HG03520 (cell line): ENCODE data around the gene TNS2.

Experiments used
- ATAC-seq: cut with Tn5 transposase; IDR thresholded peaks from one replicate; pipeline ENCODE4 v1.9.1; 2021; ENCODE audit warnings: mild to moderate bottlenecking, moderate library complexity; ENCODE audit not compliant: unreplicated experiment

TNS2 gene

DNA sequence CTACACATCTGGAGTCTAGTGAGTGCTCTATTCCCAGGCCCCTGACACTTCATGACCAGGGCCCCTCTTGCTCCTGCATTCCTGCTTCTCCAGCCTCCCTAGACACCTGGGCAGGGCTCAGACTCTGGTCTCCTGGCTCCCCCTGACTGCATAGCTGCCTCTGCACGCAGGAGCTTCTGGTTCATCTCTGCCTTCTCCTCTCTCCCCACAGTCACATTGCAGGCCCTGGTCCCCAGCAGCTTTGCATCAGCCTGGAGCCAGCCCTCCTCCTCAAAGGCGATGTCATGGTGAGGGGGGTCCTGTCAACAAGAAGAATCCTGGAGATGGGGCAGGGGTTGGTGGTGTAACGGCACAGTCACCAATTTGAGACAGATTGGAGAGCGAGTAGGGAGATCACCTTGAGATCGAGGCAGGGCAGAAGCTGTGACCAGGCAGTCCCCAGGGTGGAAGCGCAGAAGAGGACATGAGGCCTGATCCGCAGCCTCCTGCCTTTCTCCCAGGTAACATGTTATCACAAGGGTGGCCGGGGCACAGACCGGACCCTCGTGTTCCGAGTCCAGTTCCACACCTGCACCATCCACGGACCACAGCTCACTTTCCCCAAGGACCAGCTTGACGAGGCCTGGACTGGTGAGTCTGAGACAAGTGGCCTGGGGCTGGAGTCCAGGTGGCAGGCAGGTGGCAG, 8.1 kb downstream of the TNS2 start:
- no peak for ATAC-seq

DNA sequence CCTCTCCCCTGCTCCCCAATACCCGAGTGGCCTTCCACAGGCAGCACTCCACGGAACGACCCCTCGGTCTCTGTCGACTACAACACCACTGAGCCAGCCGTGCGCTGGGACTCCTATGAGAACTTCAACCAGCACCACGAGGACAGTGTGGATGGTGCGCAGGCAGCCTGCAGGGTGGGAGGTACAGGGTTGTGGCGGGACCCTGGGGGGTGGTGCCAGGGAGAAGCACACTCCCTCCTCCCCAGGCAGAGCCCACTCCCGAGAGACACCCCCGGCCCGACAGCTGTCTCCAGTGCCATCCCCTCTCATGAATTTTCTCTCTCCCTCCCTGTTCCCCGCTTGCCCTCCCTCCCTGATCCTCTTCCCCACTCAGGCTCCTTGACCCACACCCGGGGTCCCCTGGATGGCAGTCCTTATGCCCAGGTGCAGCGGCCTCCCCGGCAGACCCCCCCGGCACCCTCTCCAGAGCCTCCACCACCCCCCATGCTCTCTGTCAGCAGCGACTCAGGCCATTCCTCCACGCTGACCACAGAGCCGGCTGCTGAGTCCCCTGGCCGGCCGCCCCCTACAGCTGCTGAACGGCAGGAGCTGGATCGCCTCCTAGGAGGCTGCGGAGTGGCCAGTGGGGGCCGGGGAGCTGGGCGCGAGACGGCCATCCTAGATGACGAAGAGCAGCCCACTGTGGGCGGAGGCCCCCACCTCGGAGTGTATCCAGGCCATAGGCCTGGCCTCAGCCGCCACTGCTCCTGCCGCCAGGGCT, 9.0 kb downstream of the TNS2 start:
- ATAC-seq: no peak

DNA sequence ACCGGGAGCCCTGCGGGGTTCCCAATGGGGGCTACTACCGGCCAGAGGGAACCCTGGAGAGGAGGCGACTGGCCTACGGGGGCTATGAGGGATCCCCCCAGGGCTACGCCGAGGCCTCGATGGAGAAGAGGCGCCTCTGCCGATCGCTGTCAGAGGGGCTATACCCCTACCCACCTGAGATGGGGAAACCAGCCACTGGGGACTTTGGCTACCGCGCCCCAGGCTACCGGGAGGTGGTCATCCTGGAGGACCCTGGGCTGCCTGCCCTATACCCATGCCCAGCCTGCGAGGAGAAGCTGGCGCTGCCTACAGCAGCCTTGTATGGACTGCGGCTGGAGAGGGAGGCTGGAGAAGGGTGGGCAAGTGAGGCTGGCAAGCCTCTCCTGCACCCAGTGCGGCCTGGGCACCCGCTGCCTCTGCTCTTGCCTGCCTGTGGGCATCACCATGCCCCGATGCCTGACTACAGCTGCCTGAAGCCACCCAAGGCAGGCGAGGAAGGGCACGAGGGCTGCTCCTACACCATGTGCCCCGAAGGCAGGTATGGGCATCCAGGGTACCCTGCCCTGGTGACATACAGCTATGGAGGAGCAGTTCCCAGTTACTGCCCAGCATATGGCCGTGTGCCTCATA, 9.7 kb downstream of the TNS2 start:
- ATAC-seq: no peak

DNA sequence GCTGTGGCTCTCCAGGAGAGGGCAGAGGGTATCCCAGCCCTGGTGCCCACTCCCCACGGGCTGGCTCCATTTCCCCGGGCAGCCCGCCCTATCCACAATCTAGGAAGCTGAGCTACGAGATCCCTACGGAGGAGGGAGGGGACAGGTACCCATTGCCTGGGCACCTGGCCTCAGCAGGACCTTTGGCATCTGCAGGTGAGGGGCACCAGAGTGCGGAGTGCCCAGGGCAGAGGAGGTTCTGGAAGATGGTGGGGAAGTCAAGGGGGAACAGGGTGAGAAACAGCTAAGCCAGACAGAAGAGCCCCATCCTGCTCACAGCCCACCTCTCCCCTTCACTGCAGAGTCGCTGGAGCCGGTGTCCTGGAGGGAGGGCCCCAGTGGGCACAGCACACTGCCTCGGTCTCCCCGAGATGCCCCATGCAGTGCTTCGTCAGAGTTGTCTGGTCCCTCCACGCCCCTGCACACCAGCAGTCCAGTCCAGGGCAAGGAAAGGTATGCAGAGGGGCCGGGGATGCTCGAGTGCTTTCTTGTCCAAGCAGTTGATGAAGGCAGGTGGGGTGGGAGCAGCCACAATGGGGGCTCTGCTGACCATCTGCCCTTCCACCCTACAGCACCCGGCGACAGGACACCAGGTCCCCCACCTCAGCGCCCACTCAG, 10.3 kb downstream of the TNS2 start:
- ATAC-seq: no peak

DNA sequence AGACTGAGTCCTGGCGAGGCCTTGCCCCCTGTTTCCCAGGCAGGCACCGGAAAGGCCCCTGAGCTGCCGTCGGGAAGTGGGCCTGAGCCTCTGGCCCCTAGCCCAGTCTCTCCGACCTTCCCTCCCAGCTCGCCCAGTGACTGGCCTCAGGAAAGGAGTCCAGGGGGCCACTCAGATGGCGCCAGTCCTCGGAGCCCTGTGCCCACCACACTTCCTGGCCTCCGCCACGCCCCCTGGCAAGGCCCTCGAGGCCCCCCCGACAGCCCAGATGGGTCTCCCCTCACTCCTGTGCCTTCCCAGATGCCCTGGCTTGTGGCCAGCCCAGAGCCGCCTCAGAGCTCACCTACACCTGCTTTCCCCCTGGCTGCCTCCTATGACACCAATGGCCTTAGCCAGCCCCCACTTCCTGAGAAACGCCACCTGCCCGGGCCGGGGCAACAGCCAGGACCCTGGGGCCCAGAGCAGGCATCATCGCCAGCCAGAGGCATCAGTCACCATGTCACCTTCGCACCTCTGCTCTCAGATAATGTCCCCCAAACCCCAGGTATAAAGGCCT, 10.9 kb downstream of the TNS2 start:
- ATAC-seq: no peak

DNA sequence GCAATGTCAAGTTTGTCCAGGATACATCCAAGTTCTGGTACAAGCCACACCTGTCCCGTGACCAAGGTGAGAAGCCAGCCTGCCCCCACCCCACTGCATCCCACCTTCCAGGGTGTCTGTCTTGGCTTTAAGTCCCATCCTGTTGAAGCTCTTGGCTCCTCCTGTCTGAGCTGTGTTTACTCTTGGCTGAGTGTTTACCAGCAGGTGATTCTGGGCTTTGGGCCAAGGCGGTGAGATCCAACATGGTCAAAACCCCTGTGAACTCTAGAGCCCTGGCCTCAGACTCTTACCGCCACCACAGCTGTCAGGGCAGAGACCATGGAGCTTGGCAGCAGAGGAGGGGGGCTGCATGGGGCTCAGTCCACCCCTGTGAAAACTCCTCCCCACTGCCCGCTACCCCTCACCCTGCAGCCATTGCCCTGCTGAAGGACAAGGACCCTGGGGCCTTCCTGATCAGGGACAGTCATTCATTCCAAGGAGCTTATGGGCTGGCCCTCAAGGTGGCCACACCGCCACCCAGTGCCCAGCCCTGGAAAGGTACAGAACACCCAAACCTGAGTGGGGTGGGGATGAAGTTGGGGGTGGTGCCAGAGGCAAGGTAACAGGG, 11.6 kb downstream of the TNS2 start:
- no peak for ATAC-seq

DNA sequence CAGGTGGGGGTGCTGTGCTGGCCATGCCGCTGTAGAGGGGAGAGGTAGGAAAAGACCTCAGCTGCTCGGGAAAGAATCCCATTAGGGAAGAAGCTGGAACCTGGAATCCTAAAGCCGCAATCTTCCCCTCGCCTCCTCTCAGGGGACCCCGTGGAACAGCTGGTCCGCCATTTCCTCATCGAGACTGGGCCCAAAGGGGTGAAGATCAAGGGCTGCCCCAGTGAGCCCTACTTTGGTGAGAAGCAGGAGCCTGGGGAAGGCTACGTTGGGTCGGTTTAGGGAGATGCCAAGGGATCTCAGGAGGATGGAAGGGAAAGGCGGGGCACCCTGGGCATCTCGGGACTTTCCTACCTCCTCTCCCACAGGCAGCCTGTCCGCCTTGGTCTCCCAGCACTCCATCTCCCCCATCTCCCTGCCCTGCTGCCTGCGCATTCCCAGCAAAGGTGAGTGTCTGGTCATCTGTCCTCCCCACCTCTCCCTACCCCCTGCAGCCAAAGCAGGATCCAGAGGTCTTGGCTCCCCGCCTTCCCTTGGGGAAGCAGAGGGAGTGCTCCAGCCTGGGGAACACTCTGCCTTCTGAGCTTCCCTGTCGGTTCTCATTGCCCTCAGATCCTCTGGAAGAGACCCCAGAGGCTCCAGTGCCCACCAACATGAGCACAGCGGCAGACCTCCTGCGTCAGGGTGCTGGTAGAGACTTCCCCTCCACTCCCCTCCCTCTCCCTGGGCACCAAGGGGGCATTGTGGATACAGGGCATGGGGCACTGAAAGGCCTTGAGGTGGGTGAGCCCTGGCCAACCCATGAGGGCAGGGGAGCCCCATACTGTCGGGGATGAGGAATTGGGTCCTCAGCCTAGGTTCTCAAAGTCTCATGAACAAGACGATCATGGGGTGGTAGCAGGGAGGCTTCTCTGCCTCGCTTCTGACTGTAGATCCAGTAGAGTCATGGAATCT, 12.4 kb downstream of the TNS2 start:
- no peak for ATAC-seq

DNA sequence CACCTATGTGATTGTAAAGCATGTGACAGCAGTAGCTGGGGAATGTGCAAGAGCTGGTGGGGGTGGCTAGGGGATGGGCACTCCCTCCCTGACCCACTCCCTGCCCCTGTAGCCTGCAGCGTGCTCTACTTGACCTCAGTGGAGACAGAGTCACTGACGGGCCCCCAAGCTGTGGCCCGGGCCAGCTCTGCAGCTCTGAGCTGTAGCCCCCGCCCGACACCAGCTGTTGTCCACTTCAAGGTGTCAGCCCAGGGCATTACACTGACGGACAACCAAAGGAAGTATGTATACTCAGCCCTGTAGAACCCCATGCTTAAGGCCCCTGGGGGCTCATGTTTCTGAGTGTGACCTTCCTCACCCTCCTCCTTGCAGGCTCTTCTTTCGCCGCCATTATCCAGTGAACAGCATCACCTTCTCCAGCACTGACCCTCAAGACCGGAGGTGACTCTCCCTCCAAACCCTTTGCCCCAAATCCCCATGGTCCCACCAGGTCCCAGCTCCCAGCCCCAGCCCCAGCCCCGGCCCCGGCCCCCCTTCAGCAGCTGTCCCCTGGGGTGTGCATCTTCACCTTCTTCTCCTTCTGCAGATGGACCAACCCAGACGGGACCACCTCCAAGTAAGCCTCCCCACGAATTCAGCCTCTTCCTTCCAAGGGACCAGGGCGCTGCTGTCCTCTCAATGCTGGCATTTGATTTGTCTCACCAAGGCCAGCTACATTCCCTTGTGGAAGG, 13.3 kb downstream of the TNS2 start:
- no peak for ATAC-seq

DNA sequence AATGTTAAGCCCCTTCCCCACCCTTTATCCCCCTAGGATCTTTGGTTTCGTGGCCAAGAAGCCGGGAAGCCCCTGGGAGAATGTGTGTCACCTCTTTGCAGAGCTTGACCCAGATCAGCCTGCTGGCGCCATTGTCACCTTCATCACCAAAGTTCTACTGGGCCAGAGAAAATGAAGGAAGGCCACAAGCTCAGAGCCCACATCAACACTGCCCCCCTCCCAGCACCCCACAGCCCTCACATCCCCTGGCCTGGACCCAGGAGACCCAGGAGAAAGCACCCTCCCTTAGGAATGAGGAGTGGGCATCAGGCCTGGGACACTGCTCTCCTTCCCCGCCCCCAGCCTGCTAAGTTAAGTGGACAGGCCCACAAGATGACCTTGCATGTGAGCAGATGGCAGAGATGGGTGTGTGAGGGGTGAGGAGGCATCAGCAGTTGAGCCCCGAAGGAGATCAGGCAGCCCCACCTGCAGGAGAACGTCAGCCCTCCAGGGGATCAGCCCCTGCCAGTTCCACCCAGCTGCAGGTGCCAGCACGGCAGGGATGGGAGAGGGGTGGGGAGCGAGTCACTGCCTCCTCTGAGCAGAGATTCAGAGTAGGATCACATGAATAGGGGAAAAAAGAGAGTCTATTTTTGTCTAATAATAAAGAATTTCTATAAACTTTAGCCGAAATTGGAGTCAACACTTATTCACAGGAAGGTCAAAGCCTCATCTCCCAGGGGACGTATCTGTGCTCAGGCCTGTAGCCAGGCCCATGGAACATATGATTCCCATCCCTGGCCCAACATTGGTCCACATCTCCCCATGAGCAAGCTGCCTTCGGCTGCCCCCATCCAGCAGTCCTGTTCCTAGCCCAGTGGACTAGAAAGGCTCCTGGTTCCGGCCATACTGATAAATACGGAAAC, 14.1 kb downstream of the TNS2 start:
- no peak for ATAC-seq

DNA sequence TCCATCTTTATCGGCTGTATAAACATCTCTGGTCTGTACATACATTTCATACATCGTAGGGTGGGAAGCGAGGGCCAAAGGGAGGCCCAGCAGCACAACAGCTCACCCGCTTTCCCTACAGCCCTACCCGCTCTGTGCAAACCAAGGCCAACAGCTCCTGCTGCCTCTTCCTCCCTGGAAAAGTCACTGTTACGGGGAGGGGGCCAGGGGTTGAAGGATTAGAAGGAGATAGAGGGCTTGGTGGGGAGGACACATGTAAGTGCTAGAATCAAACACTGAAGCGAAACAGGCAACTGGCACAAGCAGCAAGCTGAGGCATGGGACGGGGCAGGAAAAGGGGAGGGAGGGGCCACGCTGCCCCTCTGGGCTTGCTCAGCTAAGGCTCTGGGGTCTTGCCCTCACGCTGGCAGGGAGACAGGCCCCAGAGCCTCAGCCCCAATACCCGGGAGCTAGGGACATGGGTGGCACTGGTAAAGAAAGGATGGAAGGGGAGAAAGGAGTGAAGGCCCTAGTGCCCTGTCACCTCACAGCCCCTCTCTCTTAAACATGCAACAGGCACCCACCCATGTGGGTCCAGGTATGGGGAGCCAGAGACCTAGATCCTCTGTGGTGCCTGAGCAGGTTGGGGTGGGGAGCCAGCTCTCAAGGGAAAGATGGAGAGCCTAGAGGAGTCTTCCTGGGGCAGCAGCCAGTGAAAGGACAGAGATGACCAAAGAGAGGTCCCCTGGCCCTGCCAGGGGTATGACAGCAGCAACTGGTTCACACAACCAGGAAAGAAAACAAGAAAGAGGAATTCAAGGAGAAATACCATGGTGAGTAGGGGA, 15.0 kb downstream of the TNS2 start:
- ATAC-seq: no peak

DNA sequence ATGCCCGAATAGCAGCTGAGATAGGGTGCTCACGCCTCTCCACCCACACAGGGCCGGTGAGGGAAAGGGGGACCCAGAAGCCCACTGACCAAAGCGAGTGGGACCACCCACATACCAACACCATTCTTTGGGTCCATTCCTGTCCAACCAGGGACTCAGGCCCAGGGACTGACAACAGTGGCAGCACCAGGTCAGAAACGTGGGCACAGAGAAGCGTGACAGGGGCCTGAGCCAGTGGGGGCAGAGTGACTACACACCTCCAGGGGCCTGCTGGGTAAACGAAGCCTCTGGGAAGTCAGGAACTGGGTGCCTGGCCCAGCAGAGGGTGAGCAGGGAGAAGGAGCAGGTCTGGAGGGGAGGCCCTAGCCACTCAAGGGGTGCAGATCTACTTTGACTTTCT, 15.6 kb downstream of the TNS2 start:
- ATAC-seq: no peak

DNA sequence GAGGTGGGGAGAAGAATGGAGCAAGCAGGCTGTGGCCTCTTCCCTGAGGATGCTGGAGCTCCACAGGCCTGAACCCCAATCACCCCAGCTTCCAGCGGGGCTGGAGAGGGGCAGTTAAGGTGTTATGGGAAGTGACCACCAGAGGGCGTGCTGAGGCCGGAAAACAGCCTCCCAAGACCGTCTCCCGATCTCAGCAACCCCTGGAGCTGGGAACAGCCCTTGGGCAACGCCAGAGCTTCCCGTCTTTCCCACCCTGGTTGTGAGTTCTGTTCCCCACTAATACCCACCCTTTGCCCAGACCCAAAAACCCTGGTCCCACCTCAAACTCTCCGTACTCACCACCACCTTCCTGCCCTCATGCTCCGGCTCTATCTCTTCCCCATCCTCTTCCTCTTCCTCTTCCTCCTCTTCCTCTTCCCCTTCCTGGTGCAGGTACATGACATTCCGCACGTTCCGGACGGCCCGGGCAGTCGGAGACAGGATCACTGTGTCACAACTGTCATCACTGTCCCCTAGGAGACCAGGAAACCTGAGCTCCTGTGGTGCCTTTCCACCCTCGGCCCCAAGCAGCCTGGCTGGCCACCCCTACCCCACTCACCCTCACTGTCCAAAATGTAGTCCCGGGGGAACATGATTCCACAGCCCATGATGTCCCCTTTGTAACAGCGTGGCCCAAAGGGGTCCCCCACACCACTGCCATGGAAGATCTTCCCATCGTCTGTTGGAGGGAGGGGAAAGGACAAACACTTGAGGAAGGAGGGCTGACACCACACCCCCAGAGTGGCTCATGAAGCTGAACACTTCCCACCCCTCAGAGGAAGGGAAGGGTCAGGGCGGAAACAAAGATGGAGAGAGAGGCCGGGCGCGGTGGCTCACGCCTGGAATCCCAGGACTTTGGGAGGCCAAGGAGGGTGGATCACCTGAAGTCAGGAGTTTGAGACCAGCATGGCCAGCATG, 16.4 kb downstream of the TNS2 start:
- no peak for ATAC-seq

DNA sequence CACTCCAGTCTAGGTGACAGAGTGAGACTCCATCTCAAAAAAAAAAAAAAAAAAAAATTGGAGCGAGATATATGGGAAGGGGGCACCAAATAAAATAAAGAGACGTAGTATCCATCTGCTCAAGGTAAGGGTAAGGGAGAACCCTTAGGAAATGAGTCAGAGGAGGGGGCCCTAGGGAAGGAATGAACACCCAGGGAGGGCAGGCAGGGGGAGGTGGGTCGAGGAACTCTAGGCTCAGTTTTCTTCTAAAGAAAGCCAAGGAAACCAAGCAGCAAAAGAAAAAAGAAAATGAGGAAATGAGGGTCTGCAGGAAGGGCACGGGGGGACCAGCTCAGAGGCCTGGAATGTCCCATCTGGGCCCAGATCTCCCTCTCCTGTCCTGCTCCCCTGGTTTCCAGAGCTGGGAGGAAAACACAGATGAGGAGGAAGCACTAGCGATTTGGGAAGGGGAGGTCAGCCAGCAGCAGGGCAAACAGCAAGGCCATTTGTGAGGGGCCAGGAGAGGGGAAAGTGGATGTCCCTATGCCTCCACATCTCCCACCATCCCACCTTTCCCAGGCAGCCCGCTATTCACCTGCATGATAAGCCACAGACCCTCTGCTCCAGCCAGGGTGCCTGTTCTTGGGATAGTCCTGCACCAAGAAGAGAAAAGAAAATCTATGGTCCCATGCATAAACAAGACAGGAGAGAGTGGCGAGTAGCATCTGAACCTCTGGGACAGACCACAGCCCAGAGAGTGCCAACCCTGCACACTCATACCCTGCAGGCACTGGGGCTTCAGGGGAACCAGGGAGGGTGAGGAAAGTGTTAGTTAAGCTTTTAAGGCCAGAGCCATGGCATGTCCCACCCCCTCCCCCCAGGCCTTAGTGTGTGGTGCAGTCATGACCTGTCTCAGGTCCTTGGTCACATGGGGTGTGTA, 17.5 kb downstream of the TNS2 start:
- ATAC-seq: no peak

DNA sequence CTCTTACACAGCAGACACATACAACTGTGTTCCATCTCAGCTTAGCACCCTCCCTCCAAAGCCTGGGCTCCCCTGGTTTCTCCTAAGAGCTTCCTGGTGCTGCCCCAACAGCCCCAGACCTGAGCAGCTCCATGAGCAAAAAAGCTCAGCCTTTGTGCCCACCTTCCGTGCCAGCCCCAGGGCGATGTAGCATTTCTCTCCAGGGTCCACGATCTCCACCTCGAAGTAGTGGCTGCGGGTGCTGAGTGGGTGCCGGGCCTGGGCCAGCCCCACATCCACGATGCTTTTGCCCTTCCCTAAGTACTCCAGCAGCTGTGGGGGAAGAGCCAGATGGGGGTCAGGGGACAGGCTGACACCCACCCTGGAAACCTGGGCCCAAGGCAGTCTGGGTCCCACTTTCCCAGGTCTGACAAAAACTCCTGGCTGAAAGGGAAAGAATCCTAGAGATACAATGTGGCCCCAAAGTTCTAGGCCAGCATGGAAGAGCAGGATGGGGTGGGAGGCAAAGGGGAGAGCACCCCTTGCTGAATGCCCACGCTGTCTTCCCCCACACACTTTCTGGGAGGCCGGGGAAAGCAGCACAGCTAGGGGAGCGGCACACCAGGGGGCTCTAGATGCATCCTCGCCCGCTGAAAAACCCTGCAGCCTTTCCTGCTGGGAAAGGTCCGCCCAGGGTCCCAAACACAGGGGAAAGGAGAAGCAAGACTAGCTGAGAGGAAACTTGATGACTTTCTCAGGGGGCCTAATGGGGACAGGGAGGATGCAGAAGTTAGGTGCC, 18.3 kb downstream of the TNS2 start:
- no peak for ATAC-seq
